SK-N-SH treated with all-trans-retinoic acid at 6 μM for 48 hours (cell line): ENCODE measurements around the gene FZD1.

ENCODE experiments used
- ARNTL ChIP-seq: fragments of 450-650 bp; formaldehyde crosslinking; IDR thresholded peaks from 2 replicates; pipeline ENCODE4 v1.5.0; 2020; ENCODE audit warnings: low read depth, mild to moderate bottlenecking, moderate library complexity, borderline replicate concordance
- GLIS3 ChIP-seq: fragments of 250-450 bp; sonication (Bioruptor Pico); IDR thresholded peaks from 2 replicates; pipeline ENCODE4 v1.5.0; 2020; ENCODE audit warnings: mild to moderate bottlenecking, moderate library complexity
- ISL1 ChIP-seq: fragments of 250-450 bp; sonication (Bioruptor Pico); IDR thresholded peaks from 2 replicates; pipeline ENCODE4 v2.1.2; 2022; ENCODE audit warnings: mild to moderate bottlenecking, moderate library complexity
- OSR1 ChIP-seq: fragments of 250-450 bp; sonication (Bioruptor Pico); IDR thresholded peaks from 2 replicates; pipeline ENCODE4 v1.8.0; 2022; ENCODE audit warnings: moderate library complexity, mild to moderate bottlenecking, inconsistent platforms
- PPARA ChIP-seq: fragments of 250-450 bp; sonication (Bioruptor Pico); IDR thresholded peaks from 2 replicates; pipeline ENCODE4 v1.5.0; 2020; ENCODE audit warnings: mild to moderate bottlenecking, borderline replicate concordance
- RARB ChIP-seq: fragments of 250-450 bp; sonication (Bioruptor Pico); IDR thresholded peaks from 2 replicates; pipeline ENCODE4 v1.8.0; 2021; ENCODE audit warnings: mild to moderate bottlenecking, moderate library complexity
- TCF4 ChIP-seq: fragments of 250-450 bp; sonication (Bioruptor Pico); IDR thresholded peaks from 2 replicates; pipeline ENCODE4 v1.8.0; 2021; ENCODE audit warnings: mild to moderate bottlenecking, moderate library complexity, borderline replicate concordance
- ZFP3 ChIP-seq: fragments of 250-450 bp; sonication (Bioruptor Pico); IDR thresholded peaks from 2 replicates; pipeline ENCODE4 v1.5.0; 2020; ENCODE audit warnings: mild to moderate bottlenecking, moderate library complexity
- ZFP30 ChIP-seq: fragments of 450-650 bp; formaldehyde crosslinking; IDR thresholded peaks from 2 replicates; pipeline ENCODE4 v1.5.0; 2022; ENCODE audit warnings: mild to moderate bottlenecking, moderate library complexity
- ZNF70 ChIP-seq: fragments of 450-650 bp; formaldehyde crosslinking; IDR thresholded peaks from 2 replicates; pipeline ENCODE4 v1.5.0; 2020; ENCODE audit warnings: mild to moderate bottlenecking, moderate library complexity
- TF ChIP-seq, protein P1 (sequence below): fragments of 250-450 bp; sonication (Bioruptor Pico); IDR thresholded peaks from 2 replicates; pipeline ENCODE4 v1.8.0; 2020; ENCODE audit warnings: mild to moderate bottlenecking, moderate library complexity, borderline replicate concordance

DNA sequence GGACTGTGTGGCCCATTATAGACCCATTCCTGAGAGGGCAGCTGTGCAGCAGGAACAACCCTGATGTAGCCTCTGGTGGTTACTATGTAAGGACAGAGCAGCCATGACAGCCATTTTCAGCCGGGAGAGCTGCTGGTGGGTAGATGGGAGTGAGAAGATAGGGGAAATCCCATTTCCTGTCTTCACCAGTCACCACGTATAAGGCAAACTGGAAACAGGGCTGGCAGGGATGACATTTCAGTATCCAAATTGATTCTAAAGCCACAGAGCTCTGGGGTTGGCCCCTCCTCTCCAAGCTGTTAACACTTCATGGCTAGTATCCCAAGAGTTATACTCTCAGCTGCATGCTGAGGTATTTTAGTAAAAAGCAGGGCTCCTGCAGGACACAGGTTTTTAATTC is 15.2 kb upstream of the FZD1 start:
- TF ChIP-seq ZFP3 = no peak
- no peak for TF ChIP-seq PPARA
- no peak for TF ChIP-seq ZFP30 (CRISPR knock-in tag)
- no peak for TF ChIP-seq TCF4
- no peak for TF ChIP-seq OSR1 (CRISPR knock-in tag)
- TF ChIP-seq GLIS3 (CRISPR knock-in tag) = no peak
- no peak for TF ChIP-seq ARNTL
- no peak for TF ChIP-seq RARB
- no peak for TF ChIP-seq ISL1 (CRISPR knock-in tag)
- no peak for TF ChIP-seq ZNF70 (CRISPR knock-in tag)
- TF ChIP-seq, protein P1, sequence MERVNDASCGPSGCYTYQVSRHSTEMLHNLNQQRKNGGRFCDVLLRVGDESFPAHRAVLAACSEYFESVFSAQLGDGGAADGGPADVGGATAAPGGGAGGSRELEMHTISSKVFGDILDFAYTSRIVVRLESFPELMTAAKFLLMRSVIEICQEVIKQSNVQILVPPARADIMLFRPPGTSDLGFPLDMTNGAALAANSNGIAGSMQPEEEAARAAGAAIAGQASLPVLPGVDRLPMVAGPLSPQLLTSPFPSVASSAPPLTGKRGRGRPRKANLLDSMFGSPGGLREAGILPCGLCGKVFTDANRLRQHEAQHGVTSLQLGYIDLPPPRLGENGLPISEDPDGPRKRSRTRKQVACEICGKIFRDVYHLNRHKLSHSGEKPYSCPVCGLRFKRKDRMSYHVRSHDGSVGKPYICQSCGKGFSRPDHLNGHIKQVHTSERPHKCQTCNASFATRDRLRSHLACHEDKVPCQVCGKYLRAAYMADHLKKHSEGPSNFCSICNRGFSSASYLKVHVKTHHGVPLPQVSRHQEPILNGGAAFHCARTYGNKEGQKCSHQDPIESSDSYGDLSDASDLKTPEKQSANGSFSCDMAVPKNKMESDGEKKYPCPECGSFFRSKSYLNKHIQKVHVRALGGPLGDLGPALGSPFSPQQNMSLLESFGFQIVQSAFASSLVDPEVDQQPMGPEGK (CRISPR knock-in tag) = no peak
